GM23248 (cell line): Measurements from ENCODE around the gene FNDC3B. TPM values are rescaled to one million over a fixed set of nuclear protein-coding genes. Genes with fewer than 3 reads are reported as not detected.

Experiments used
- DNase-seq: peaks from one replicate; pipeline ENCODE4 v3.0.0-alpha.2; 2015
- H2AFZ ChIP-seq: fragments of 200-600 bp; sonication (generic); 2 replicates; pipeline ENCODE4 v1.6.1; 2016; ENCODE audit warnings: antibody characterized with exemption
- H3F3A ChIP-seq: fragments of 200-600 bp; sonication (generic); 2 replicates; pipeline ENCODE4 v1.6.1; 2016; ENCODE audit warnings: mild to moderate bottlenecking, antibody characterized with exemption, mixed run types; ENCODE audit not compliant: insufficient read depth
- H3K27ac ChIP-seq: fragments of 200-600 bp; sonication (generic); 2 replicates; pipeline ENCODE4 v1.5.1; 2016; ENCODE audit warnings: mild to moderate bottlenecking
- H3K27me3 ChIP-seq: fragments of 200-600 bp; sonication (generic); replicated peaks from 2 replicates; pipeline ENCODE4 v1.6.1; 2016; ENCODE audit warnings: mild to moderate bottlenecking; ENCODE audit not compliant: insufficient read depth
- H3K36me3 ChIP-seq: fragments of 200-600 bp; sonication (generic); 2 replicates; pipeline ENCODE4 v1.6.1; 2016; ENCODE audit warnings: low read depth, mild to moderate bottlenecking
- H3K4me1 ChIP-seq: fragments of 200-600 bp; sonication (generic); 2 replicates; pipeline ENCODE4 v1.6.1; 2016; ENCODE audit warnings: mild to moderate bottlenecking; ENCODE audit not compliant: insufficient read depth
- H3K4me2 ChIP-seq: fragments of 200-600 bp; sonication (generic); one replicate; pipeline ENCODE4 v1.6.1; 2016; ENCODE audit warnings: mild to moderate bottlenecking; ENCODE audit not compliant: unreplicated experiment
- H3K4me3 ChIP-seq: fragments of 200-600 bp; sonication (generic); 2 replicates; pipeline ENCODE4 v1.5.1; 2016; ENCODE audit warnings: mild to moderate bottlenecking
- H3K79me2 ChIP-seq: fragments of 200-600 bp; sonication (generic); 2 replicates; pipeline ENCODE4 v1.6.1; 2016; ENCODE audit warnings: mild to moderate bottlenecking; ENCODE audit not compliant: insufficient read depth
- H3K9ac ChIP-seq: fragments of 200-600 bp; sonication (generic); 2 replicates; pipeline ENCODE4 v1.6.1; 2016; ENCODE audit warnings: mild to moderate bottlenecking
- H3K9me2 ChIP-seq: fragments of 200-600 bp; sonication (generic); 2 replicates; pipeline ENCODE4 v1.6.1; 2016; ENCODE audit warnings: mixed run types, mild to moderate bottlenecking, moderate library complexity; ENCODE audit not compliant: insufficient read depth
- H3K9me3 ChIP-seq: fragments of 200-600 bp; sonication (generic); one replicate; pipeline ENCODE4 v1.6.1; 2017; ENCODE audit warnings: low read depth
- H4K20me1 ChIP-seq: fragments of 200-600 bp; sonication (generic); 2 replicates; pipeline ENCODE4 v1.6.0; 2016; ENCODE audit not compliant: insufficient read depth
- EZH2 ChIP-seq: fragments of 200-600 bp; sonication (generic); IDR thresholded peaks from 2 replicates; pipeline ENCODE4 v1.6.1; 2018; ENCODE audit warnings: antibody characterized with exemption, mild to moderate bottlenecking; ENCODE audit not compliant: insufficient read depth, poor library complexity, severe bottlenecking
- EZH2phosphoT487 ChIP-seq: fragments of 200-600 bp; sonication (generic); IDR thresholded peaks from 2 replicates; pipeline ENCODE4 v1.6.1; 2018; ENCODE audit warnings: antibody characterized with exemption, moderate library complexity, mild to moderate bottlenecking, low read depth; ENCODE audit not compliant: insufficient read depth
- WGBS, 2 experiments: methylation state at CpG; one replicate each; pipeline ENCODE4 v1.1.6; 2015 to 2017; ENCODE audit warnings: low lambda C conversion rate in 2 of 2, low coverage in 1 of 2; ENCODE audit errors: missing lambda C conversion rate in 2 of 2; 5-methylcytosine and 5-hydroxymethylcytosine counted together
- in situ Hi-C: fragments of 300-500 bp; cut with MboI; formaldehyde crosslinking; loops from 2 replicates; pipeline ENCODE4 v1.15.0; 2020
- polyA plus RNA-seq: library from polyadenylated mRNA; unstranded; fragments of >200 nt; fragmentation: Nextera tagmentation; extraction: Ambion mirVana; gene quantifications from 2 replicates; pipeline ENCODE4 v1.2.1, GENCODE V29; 2016
- total RNA-seq: library from RNA; depleted of rRNA; stranded (reverse); fragments of >200 nt; shearing (Covaris generic); gene quantifications from 2 replicates; pipeline ENCODE4 v1.2.3, GENCODE V29; 2014

Gene FNDC3B
- total and polyA plus RNA-seq, 2 experiments from 2014 or later: 85.5 to 123 TPM

DNA sequence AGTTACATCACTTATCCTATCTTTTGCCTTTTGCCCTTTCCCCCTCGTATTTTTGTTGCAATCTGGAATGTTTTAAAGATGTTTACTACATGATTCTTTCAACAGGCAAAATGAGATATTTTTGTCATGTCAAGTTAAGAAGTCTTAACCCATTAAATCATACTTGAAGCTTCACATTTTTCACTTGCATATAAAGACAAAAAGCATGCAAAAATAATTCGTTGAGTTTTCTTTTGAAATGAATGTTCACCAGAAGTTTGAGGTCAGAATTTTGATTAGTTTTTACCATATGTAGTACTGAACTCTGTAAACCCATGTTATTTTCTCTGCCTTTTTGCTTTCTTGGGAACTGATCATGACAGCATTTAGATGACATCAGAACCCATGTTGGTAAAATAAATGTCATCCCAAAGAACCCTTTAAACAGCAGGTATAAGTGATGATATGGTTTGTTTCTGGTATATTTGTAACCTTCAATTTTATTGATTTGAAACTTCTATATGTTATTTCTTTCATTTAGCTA lies 220.4 kb downstream of the FNDC3B start:
- H3K4me2 ChIP-seq: peak overlapping the region; percentile 43
- 2 to 6% methylated on average over 2 of the region's 2 CpGs for WGBS, 2 experiments
- no peaks in the 10 kb centered on the region for H3K27me3 ChIP-seq
- peaks cover 6% of the 10 kb centered on the region; the same call in 1 of the 2 replicates for H4K20me1 ChIP-seq
- peaks cover 34% of the 10 kb centered on the region for H3K36me3 ChIP-seq
- peak overlapping the region; percentile 82 for H3K27ac ChIP-seq
- DNase-seq: peak; percentile 30
- in situ Hi-C loops: no loop called here
- H2AFZ ChIP-seq: no peak overlapping the region
- peaks cover 50% of the 10 kb centered on the region for H3F3A ChIP-seq
- peak overlapping the region; percentile 29 for H3K9ac ChIP-seq
- H3K4me3 ChIP-seq: no peak overlapping the region
- H3K79me2 ChIP-seq: peaks cover 76% of the 10 kb centered on the region
- no peaks in the 10 kb centered on the region for H3K9me3 ChIP-seq
- H3K4me1 ChIP-seq: peaks cover 54% of the 10 kb centered on the region
- no peaks in the 10 kb centered on the region for H3K9me2 ChIP-seq
- TF ChIP-seq EZH2: no peak
- TF ChIP-seq EZH2phosphoT487: no peak

DNA sequence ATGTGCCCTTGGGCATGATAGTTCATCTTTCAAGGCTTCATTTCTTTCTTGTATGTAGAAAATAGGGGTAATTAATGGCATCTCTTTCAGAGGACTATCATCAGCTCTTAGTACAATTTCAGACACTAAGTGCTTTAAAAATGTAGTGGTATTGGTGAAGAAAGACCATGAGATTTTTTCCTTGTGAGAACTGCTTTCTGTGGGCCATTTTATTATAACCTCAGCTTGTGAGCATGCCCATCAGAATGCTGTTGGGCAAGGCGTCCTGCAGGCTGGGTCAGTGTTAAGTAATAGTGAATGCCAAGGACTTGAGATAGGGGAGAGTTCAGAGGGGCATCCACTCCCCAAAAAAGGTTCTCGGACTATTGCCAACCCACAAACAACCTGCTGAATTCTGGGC lies 221.0 kb downstream of the FNDC3B start:
- Histone ChIP-seq H3K27ac (peak overlapping the region; percentile 82), H4K20me1 (peaks cover 6% of the 10 kb centered on the region; the same call in 1 of the 2 replicates)

DNA sequence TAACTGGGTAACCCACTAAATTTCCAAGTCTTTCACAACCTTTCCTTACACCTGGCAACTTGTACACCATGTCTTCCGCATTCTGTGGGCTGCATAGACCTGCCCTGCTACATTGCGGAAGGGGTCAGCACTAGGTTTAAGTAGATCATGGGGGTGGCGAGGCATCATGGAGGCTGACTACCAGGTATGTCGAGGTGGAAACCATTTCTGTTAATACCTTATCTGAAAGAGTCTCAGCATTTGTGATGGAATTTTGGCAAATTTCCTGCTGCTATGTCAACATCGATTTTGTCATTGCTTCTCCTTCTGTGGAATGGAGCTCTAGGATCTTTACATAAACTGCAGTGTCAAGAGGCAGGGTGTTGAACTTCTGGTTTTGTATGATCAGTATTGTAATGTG lies 221.7 kb downstream of the FNDC3B start:
- Histone ChIP-seq H3K4me3 (no peak overlapping the region), H3K79me2 (peaks cover 76% of the 10 kb centered on the region), H3K9me3 (no peaks in the 10 kb centered on the region), H3K36me3 (peaks cover 24% of the 10 kb centered on the region), H3F3A (peaks cover 48% of the 10 kb centered on the region), H3K9ac (0 out of 2 replicates have a peak overlapping the region, but pooled peaks have one; percentile 4), H4K20me1 (peaks cover 6% of the 10 kb centered on the region; the same call in 1 of the 2 replicates), H3K4me2 (no peak overlapping the region), H3K9me2 (no peaks in the 10 kb centered on the region), H3K4me1 (peaks cover 51% of the 10 kb centered on the region), H3K27ac (peak overlapping the region; percentile 82), H3K27me3 (no peaks in the 10 kb centered on the region), H2AFZ (no peak overlapping the region)
- 95 to 96% methylated on average over 5 of the region's 5 CpGs for WGBS, 2 experiments
- in situ Hi-C loops: no loop called here
- DNase-seq: peak; percentile 32
- TF ChIP-seq EZH2: no peak
- no peak for TF ChIP-seq EZH2phosphoT487

More for the DNA sequence above, 221.0 kb downstream of the FNDC3B start:
- H3K79me2 ChIP-seq: peaks cover 76% of the 10 kb centered on the region
- no peaks in the 10 kb centered on the region for H3K9me2 ChIP-seq
- TF ChIP-seq EZH2 (no peak), EZH2phosphoT487 (0 out of 2 replicates have a peak, but pooled peaks have one; percentile 84)
- 54 to 58% methylated on average over 2 of the region's 2 CpGs for WGBS, 2 experiments
- H3K27me3 ChIP-seq: no peaks in the 10 kb centered on the region
- H3F3A ChIP-seq: peaks cover 50% of the 10 kb centered on the region
- in situ Hi-C loops: no loop called here
- H3K9ac ChIP-seq: peak overlapping the region; percentile 29
- no peak overlapping the region for H2AFZ ChIP-seq
- no peak overlapping the region for H3K4me3 ChIP-seq
- H3K4me2 ChIP-seq: peak overlapping the region; percentile 43
- peak; percentile 90 for DNase-seq
- H3K36me3 ChIP-seq: peaks cover 30% of the 10 kb centered on the region
- no peaks in the 10 kb centered on the region for H3K9me3 ChIP-seq
- H3K4me1 ChIP-seq: peaks cover 54% of the 10 kb centered on the region

DNA sequence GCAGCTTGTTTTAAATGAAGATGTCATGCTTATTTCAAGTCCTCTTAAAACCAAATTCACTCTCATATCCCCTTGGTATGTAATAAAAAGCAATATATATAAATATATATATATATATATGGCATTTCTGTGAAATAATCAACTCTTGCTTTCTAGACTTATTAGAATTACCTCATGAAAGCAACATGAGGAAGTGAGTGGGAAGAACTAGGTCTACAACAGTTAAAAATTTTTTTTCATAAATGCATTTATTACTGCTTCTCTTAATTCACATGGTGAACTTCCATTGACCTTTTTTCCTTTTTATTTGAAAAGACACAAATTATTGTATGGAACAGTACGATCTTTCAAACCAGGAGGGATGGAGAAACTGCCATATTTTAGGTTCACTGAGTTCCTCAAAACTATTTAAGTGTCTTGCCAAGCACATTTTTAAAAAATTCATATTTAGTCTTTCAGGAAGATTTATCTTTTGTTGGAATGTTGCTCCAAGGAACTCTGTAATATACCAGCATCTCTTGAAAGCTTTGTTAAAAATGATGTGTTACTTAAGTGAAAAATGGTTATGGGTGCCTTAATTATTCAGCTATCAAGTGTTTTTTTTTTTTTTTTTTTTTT lies 223.7 kb downstream of the FNDC3B start:
- H3K9me3 ChIP-seq: no peaks in the 10 kb centered on the region
- peaks cover 76% of the 10 kb centered on the region for H3K79me2 ChIP-seq
- no peak overlapping the region for H3K27ac ChIP-seq
- no peak overlapping the region for H3K4me3 ChIP-seq
- peaks cover 37% of the 10 kb centered on the region for H3K4me1 ChIP-seq
- no peak overlapping the region for H3K9ac ChIP-seq
- no peak overlapping the region for H2AFZ ChIP-seq
- H4K20me1 ChIP-seq: peaks cover 4% of the 10 kb centered on the region; the same call in 1 of the 2 replicates
- in situ Hi-C loops: no loop called here
- 12 to 43% methylated on average over 1 of the region's 1 CpG for WGBS, 2 experiments
- H3K36me3 ChIP-seq: peaks cover 23% of the 10 kb centered on the region
- H3K4me2 ChIP-seq: no peak overlapping the region
- TF ChIP-seq EZH2phosphoT487 (no peak), EZH2 (no peak)
- no peaks in the 10 kb centered on the region for H3K27me3 ChIP-seq
- H3K9me2 ChIP-seq: no peaks in the 10 kb centered on the region
- peaks cover 40% of the 10 kb centered on the region for H3F3A ChIP-seq
- DNase-seq: no peak
